Jurkat, Clone E6-1 (cell line): ENCODE measurements around the gene HP.
"Not testable (repeated sequence)": the region's sequence is repeated elsewhere in the genome, so short reads cannot be mapped to it uniquely, and the experiment has no call there.

Experiments
- DNase-seq: peaks from one replicate; pipeline ENCODE4 v3.0.0-alpha.2; 2011; ENCODE audit warnings: low read depth, low spot score
- H3K4me3 ChIP-seq: 2 replicates; pipeline ENCODE4 v1.5.1; 2011; ENCODE audit warnings: mild to moderate bottlenecking, low read length, control low read depth, moderate library complexity

The HP gene

DNA sequence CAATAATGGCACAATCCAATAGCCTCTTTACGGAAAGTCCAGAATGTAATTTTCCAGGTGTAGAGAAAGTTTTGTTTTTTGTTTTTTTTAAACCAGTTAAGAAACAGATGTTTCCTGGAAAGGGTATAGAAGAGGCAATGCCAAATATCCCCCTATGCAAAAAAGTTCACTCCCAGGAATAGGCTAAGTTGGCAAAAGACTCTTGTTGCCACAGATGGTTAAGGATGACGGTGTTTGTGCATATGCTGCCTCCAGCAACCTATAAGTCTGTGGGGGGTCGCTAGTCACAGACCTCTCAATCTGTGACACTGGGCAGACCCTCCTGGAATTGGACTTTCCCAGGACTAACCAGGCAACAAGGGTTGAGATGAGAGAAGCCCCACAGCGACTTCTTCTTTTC lies 20.9 kb upstream of the HP start:
- no peak for DNase-seq
- H3K4me3 ChIP-seq, result no peak overlapping the region

DNA sequence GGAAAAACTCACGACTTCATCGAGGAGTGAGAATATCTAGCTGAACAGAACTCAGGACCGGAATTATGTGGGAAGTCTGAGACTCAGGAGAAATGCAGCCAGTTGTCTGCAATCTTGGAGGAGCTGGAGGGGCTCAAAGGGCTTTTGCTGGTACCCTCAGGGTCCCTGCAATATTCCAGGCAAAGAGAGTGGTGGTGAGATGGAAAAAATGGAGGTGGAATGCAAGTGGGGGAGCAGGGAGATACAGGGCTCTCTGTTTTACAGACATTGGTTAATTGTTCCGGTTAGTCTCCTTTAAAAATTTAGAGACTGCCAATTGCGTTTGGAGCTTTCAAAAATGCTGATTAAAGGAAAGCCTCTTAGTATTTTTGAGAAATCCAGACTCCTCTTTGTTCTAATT lies 18.2 kb upstream of the HP start:
- no peak for DNase-seq
- H3K4me3 ChIP-seq, result no peak overlapping the region

DNA sequence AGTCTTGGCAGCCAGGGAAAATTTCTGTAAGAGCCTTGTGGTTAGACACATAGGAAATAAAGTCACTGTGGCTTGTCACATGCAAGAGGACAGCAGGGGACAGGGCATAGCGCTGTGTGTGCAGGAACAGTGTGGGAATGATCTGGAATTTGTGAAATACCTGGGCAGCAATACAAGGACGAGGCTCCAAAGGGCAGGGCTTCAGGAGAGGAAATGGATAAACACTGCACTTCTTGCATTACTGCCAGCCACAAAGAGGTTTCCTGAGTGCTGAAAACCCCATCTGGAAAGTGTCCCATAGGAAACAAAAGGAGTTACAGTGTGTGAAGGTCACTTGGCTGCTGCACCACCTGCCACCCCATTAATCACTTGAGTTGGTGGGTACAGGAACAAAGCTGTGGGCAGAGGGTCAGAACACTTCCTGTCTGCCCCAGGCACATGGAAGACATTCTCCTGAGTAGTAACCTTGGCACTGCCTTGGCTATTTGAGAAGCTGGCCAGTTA lies 12.1 kb upstream of the HP start:
- H3K4me3 ChIP-seq, result no peak overlapping the region
- DNase-seq, result no peak

DNA sequence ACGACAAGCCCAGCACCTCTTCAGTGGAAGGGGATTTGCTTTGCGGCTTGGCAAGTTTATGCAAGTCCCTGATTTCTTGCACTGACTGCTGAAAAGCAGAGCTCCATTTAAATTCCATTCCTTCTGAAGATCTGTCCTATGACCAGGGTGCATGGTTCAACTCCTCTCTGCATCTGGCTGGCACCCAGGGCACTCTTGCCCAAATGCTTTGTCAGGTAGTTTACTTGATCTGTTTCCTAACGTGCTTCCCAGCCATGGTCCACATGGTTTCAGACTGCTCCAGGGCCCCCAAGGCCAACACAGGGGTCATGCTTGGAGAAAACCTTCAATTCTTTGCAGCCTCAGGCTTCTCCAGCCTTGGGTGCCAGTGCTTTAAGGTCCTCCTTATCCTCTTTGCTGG lies 11.2 kb upstream of the HP start:
- no peak for DNase-seq
- no peak overlapping the region for H3K4me3 ChIP-seq

DNA sequence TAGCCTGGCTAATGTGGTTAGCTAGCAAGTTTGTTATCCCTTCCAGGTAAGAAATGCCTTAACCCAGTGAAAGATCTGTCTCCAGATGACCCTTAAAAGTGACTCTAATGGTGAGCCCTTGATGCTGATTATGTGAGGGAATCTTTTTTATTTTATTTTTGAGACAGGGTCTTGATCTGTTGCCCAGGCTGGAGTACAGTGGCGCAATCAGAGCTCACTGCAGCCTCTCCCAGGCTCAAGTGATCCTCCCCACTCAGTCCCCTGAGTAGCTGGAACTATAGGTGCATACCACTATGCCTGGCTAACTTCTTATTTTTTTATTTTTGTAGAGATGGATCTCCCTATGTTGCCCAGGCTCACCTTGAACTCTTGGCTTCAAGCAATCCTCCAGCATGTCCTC lies 10.8 kb upstream of the HP start:
- no peak overlapping the region for H3K4me3 ChIP-seq
- DNase-seq, result no peak

DNA sequence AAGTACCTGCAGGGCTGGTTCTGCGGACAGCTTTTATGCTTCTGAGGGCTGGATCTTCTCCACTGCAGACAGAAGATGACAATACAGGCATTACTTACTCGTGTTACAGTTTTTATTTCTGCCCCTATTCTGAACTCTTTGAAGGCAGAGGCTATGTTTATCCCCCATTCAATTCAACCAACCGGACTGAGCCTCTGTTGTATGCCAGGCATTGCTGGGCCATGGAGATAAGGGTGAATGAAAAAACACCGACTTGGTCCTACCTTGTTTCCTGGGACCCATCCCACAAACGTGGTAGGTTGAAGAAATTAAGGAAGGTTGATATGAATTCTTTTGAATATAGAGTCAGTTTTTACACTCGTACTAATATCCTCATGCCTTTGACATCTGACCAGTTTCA lies 10.0 kb upstream of the HP start:
- no peak for DNase-seq

DNA sequence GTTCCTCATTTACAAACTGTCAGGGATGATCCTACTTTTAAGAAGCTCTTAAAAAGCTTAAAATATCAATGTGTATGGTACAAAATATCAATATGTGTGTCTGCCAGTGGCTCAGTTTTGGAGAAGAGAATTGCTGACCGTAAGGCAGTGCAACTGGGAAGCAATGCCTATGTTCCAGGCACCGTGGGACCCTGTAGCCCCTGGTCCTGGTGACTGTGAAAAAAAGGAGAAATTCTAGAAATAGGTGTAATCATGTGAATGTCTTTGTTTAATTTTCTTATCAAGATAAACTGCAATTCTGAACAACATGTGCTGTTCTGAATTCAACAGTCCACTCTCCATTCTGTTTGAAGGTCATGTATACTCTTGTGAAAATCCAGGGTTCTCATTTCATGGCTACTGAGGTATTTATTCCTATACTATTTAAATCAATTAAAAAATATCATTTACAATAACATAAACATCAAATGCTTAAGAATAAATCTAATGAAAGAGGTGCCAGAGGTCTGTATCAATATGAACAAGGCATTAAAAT lies 9.4 kb upstream of the HP start:
- DNase-seq, result no peak
- no peak overlapping the region for H3K4me3 ChIP-seq

More for the DNA sequence above, 10.0 kb upstream of the HP start:
- H3K4me3 ChIP-seq, result no peak overlapping the region

DNA sequence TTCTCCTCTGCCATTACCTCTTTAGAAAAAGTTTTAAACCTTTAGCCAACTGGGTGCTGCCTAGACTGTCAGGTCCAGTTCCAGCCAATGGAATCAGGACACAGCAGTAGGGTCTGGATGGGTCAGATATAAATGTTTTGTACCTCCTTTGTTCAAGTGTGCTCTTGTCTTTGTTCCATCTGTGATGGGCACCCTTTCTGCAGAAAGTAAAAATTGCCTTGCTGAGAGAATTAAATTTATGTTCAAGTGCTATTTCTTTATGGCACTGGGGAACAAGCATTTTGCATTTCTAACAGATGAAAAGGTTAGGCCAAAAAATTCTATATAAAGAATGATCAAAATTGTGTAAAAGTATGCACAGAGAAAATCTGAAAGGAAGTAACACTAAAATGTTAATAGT lies 5.2 kb upstream of the HP start:
- DNase-seq, result no peak
- H3K4me3 ChIP-seq, result no peak overlapping the region

DNA sequence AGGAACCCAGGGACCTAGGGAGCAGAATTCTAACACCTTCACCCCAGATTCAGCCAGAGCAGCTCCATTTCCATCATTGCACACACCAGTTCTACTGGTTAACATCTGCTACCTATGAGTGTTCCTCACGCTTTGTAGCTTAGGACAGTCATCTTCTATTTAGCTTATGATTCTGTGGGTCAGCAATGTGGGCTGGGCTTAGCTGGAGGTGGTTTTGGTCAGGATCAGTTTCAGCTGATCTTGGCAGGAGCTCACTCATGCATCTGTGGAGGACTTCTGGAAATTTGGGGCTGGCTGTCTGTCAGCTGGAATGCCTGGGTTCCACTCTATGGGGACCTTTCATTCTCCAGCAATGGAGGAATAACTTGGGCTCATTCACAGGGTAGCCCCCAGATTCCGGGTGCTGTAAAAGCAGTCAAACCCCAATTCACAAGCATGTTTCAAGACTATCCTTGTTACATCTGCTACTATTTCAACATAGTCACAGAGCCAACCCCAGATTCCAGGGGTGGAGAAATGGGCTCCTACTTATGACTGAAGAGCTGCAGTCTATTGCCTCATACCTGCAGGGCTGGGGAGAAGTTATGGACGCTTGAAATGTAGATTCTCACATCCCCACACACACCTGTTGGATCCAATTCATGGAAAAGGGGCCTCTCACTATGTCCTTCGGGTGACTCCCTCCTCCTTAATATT lies 3.4 kb upstream of the HP start:
- H3K4me3 ChIP-seq, result no peak overlapping the region

DNA sequence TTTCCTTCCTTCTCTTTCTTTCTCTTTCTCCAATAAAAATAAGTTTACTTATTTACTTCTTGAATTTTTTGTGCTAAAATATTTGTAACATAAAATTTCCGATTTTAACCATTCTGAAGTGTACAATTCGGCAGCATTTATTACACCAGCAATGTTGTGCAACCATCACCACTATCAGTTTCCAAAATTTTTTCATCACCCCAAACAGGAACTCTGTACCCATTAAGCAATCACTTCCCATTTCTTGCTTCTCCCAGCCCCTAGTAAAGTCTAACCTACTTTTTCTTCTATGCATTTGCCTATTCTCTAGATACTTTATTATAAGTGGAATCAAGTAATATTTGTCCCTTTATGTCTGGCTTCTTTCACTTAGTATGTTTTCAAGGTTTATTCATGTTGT lies 2.5 kb upstream of the HP start:
- H3K4me3 ChIP-seq, result no peak overlapping the region
- no peak for DNase-seq

More for the DNA sequence above, 3.4 kb upstream of the HP start:
- DNase-seq, result no peak

DNA sequence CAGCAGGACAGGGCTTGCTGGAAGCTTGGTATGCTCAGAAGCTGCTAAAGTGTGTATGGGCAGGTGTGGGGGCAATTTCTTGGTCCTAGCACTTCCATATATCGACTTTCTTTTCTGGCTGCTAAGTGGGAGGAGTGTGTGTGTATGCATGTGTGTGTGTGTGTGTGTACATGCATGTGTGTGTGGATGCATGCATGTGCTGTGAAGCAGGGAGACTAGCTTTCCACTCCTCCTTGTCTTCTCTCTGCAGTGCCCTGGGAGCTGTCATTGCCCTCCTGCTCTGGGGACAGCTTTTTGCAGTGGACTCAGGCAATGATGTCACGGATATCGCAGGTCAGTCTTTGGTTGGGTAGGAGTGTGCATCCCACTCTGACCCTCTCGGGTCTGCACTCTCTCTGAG lies 1.6 kb downstream of the HP start:
- no peak for DNase-seq
- no peak overlapping the region for H3K4me3 ChIP-seq

DNA sequence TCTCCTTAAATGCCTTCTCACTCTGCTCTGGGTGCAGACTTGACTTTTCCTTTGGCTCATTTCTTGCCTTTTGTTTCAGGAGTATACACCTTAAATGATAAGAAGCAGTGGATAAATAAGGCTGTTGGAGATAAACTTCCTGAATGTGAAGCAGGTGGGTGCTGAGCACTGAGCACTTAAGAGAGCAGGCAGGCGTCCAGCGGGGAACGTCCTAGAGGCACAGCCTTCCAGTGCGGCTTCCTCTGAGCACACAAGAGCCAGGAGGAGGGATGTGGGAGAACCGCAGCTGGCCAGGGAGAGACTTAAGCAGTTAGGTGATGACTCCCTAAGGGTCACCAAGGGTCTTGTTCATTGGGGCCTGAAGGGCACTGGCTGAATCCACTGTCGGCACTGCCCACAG lies 3.0 kb downstream of the HP start:
- not testable (repeated sequence) for DNase-seq

DNA sequence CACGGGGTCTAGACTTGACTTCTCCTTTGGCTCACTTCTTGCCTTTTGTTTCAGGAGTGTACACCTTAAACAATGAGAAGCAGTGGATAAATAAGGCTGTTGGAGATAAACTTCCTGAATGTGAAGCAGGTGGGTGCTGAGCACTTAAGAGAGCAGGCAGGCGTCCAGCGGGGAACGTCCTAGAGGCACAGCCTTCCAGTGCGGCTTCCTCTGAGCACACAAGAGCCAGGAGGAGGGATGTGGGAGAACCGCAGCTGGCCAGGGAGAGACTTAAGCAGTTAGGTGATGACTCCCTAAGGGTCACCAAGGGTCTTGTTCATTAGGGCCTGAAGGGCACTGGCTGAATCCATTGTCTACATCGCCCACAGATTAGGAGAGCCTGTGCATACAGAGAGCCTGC lies 4.8 kb downstream of the HP start:
- DNase-seq, H3K4me3 ChIP-seq: not testable (repeated sequence)

More for the DNA sequence above, 3.0 kb downstream of the HP start:
- H3K4me3 ChIP-seq, result not testable (repeated sequence)

DNA sequence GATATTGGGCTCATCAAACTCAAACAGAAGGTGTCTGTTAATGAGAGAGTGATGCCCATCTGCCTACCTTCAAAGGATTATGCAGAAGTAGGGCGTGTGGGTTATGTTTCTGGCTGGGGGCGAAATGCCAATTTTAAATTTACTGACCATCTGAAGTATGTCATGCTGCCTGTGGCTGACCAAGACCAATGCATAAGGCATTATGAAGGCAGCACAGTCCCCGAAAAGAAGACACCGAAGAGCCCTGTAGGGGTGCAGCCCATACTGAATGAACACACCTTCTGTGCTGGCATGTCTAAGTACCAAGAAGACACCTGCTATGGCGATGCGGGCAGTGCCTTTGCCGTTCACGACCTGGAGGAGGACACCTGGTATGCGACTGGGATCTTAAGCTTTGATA lies 6.1 kb downstream of the HP start:
- no peak overlapping the region for H3K4me3 ChIP-seq
- DNase-seq, result no peak

DNA sequence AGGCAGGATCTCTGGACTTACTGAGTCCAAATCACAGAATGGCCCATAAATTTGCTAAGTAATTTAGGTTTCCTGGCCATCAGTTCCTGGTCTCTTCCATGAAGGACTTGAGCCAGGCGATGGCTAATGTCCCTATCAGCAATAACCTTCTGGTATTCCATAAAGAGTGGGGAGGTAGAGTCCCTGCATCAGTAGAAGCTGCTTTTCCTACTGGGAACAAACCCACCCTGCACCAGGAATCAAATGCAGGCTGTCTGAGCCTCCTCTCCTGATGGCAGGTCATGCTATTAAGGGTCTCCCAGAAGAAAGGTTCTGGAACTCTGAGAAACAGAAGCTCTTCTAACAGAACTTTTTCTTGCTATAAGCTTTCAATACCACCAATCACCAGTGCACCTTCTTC lies 7.3 kb downstream of the HP start:
- no peak overlapping the region for H3K4me3 ChIP-seq
- no peak for DNase-seq

DNA sequence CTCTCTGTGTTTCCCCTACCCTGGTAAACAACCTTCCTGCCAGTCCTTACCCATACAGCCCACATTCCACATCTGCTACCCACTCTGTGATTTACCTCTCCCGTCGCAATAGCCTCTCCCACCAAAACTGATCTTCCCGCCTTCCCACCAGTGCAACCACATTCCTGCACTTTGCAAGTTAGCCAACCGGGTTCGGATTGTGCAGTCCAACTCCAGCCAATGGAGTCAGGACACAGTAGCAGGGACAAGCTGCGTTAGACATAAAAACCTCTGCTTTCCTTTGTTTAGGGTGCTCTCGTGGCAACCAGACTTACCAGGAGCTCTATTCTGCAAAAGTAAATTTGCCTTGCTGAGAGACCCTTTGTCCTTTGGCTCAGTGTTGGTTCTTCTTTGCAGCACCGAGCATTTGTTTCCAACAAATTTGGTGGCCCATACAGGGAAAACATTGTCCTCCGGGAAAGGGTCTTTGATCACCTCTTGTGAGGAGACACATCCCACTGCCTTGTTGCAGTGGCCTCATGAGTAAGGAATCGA lies 10.1 kb downstream of the HP start:
- H3K4me3 ChIP-seq, result no peak overlapping the region
- DNase-seq, result no peak

DNA sequence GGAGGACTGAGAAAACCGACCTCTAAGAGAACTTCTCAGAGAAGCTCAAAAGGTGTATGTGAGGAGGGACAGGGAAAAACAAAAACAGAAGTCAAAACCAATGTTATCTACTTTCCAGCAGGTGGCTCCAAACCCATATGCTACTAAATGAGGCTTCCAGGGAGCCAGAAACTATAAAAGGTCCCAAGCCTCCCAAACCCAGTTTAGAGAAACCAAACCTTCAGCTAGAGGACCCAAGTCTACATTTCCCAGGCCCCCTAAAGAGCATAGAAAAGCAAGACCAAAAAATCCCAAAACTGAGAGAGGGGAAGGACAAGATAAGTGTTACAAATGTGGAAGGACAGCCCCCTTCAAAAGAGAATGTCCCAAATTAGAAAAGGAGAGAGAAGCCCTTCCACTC lies 12.4 kb downstream of the HP start:
- DNase-seq, result peak; percentile 33
- no peak overlapping the region for H3K4me3 ChIP-seq

DNA sequence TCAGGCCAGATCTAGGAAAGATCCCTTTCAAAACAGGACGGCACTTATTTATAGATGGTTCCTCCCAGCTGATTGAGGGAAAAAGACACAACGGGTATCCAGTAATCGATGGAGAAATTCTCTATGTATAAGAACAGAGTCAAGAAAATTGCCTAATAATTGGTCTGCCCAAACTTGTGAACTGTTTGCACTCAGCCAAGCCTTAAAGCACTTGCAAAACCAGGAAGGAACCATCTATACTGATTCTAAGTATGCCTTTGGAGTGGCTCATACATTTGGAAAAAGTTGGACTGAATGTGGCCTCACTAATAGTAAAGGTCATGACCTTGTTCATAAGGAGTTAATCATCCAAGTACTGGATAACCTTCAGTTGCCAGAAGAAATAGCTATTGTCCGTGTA lies 14.6 kb downstream of the HP start:
- no peak overlapping the region for H3K4me3 ChIP-seq
- no peak for DNase-seq

DNA sequence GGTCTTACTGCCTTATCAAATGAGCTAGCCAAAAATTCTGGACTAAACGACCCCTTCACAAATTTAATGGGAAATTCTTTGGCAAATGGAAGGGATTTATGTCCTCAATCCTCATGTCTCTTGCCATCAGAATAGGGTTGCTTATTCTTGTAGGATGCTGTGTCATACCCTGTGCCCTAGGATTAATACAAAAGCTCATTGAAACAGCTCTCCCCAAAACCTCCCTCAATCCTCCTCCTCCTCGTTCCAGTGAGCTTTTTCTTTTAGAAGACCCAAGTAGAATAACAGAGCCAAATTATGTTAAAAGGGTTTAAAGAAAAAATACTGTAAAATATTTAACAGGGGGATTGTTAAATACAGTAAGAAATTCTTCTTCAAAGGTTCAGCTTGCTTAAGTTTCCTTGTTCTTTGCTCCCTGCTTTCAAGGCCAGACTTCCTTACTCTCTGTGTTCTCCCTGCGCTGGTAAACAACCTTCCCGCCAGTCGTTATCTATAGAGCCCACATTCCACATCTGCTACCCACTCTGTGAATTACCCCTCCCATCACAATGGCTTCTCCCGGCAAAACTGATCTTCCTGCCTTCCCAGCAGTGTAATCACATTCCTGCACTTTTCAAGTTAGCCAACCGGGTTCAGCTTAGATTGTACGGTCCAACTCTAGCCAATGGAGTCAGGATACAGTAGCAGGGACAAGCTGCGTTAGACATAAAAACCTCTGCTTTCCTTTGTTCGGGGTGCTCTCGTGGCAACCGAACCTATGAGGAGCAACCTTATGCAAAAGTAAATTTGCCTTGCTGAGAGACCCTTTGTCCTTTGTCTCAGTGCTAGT lies 18.4 kb downstream of the HP start:
- DNase-seq, result no peak
- H3K4me3 ChIP-seq, result no peak overlapping the region

DNA sequence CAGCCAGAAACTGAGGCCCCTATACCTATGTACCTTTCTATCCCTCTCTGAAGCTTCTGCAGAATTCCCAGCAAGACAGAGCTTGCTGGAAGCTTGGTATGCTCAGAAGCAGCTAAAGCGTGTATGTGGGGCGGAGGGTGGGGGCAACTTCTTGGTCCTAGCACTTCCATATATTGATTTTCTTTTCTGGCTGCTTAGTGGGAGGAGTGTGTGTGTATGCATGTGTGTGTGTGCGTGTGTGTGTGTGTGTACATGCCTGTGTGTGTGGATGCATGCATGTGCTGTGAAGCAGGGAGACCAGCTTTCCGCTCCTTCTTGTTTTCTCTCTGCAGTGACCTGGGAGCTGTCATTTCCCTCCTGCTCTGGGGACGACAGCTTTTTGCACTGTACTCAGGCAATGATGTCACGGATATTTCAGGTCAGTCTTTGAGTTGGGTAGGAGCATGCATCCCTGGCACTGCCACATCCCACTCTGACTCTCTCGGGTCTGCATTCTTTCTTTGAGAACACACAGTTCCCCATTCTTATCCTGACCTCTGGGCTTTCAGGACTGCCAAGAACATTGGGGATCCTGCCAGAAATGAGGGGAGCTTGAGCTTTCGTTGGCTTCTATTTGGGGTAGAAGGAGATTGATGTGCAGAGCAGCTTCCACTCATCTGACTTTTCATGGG lies 19.4 kb downstream of the HP start:
- no peak for DNase-seq
- H3K4me3 ChIP-seq, result no peak overlapping the region
